Stimulated activated effector memory CD8-positive, alpha-beta T cell treated with anti-CD3 and anti-CD28 coated beads, Interleukin-12 subunit alpha, Interleukin-12 subunit beta, amount 100 ng/mL, for 72 hours (primary cell): ENCODE measurements around the gene DYDC2.

Source experiments
- ATAC-seq: fragments of 150-1000 bp; cut with Tn5 transposase; 2 replicates; pipeline ENCODE4 v1.10.0; 2021
- DNase-seq, 2 donors: peaks; one replicate each; pipeline ENCODE4 v3.0.0; 2021 to 2022; ENCODE audit warnings: low spot score in 2 of 2
- H3K27ac Mint-ChIP-seq: one replicate; pipeline ENCODE4 v1.8.0; 2022; ENCODE audit warnings: mild to moderate bottlenecking, mixed read lengths
- H3K36me3 Mint-ChIP-seq: one replicate; pipeline ENCODE4 v1.8.0; 2022; ENCODE audit warnings: mild to moderate bottlenecking, mixed read lengths
- H3K4me1 Mint-ChIP-seq: one replicate; pipeline ENCODE4 v1.8.0; 2022; ENCODE audit warnings: mixed read lengths
- H3K4me3 Mint-ChIP-seq: one replicate; pipeline ENCODE4 v1.8.0; 2022; ENCODE audit warnings: mild to moderate bottlenecking, mixed read lengths
- H3K9me3 Mint-ChIP-seq: one replicate; pipeline ENCODE4 v1.8.0; 2022; ENCODE audit warnings: mixed read lengths

Gene DYDC2

GRCh38 chr10:80397014-80397413, 40.4 kb downstream of the DYDC2 start:
- ATAC-seq (no peak), DNase-seq (no peak)
- no peaks in the 10 kb centered on the region for H3K4me1 Mint-ChIP-seq
- no peaks in the 10 kb centered on the region for H3K9me3 Mint-ChIP-seq
- no peaks in the 10 kb centered on the region for H3K36me3 Mint-ChIP-seq
- no peak overlapping the region for H3K27ac Mint-ChIP-seq
- no peak overlapping the region for H3K4me3 Mint-ChIP-seq

GRCh38 chr10:80400136-80400804, 43.7 kb downstream of the DYDC2 start:
- Mint-ChIP-seq H3K36me3 (no peaks in the 10 kb centered on the region), H3K4me3 (no peak overlapping the region), H3K9me3 (no peaks in the 10 kb centered on the region), H3K4me1 (no peaks in the 10 kb centered on the region), H3K27ac (no peak overlapping the region)
- DNase-seq (no peak), ATAC-seq (no peak)

- ATAC-seq = no peak
- peaks cover 7% of the 10 kb centered on the region for H3K36me3 Mint-ChIP-seq
- DNase-seq = no peak
- no peaks in the 10 kb centered on the region for H3K9me3 Mint-ChIP-seq
- H3K27ac Mint-ChIP-seq = no peak overlapping the region
- H3K4me1 Mint-ChIP-seq = peaks cover 15% of the 10 kb centered on the region
- no peak overlapping the region for H3K4me3 Mint-ChIP-seq
Measured at GRCh38 chr10:80405035-80405434, 48.5 kb downstream of the DYDC2 start.

GRCh38 chr10:80405626-80406025, 49.0 kb downstream of the DYDC2 start:
- Mint-ChIP-seq H3K27ac (no peak overlapping the region), H3K4me3 (no peak overlapping the region), H3K9me3 (no peaks in the 10 kb centered on the region), H3K4me1 (peaks cover 15% of the 10 kb centered on the region), H3K36me3 (peaks cover 7% of the 10 kb centered on the region)
- ATAC-seq (no peak), DNase-seq (no peak)

GRCh38 chr10:80406204-80406603, 49.6 kb downstream of the DYDC2 start:
- H3K4me1 Mint-ChIP-seq = peaks cover 15% of the 10 kb centered on the region
- no peak overlapping the region for H3K4me3 Mint-ChIP-seq
- no peaks in the 10 kb centered on the region for H3K9me3 Mint-ChIP-seq
- DNase-seq (no peak), ATAC-seq (no peak)
- peaks cover 7% of the 10 kb centered on the region for H3K36me3 Mint-ChIP-seq
- H3K27ac Mint-ChIP-seq = no peak overlapping the region

GRCh38 chr10:80407812-80408241, 51.2 kb downstream of the DYDC2 start:
- peak overlapping the region; percentile 91 for H3K27ac Mint-ChIP-seq
- H3K9me3 Mint-ChIP-seq = no peaks in the 10 kb centered on the region
- peak; percentile 35 to 68 for DNase-seq
- peaks cover 7% of the 10 kb centered on the region for H3K36me3 Mint-ChIP-seq
- peak; percentile 82 for ATAC-seq
- H3K4me3 Mint-ChIP-seq = peak overlapping the region; percentile 90
- peaks cover 21% of the 10 kb centered on the region for H3K4me1 Mint-ChIP-seq

GRCh38 chr10:80408242-80409101, 51.9 kb downstream of the DYDC2 start, which contains the start of gene PRXL2A:
Gene PRXL2A (plus strand): TSS chr10:80408551. CDS start chr10:80420468, 11,917 bp downstream.
- H3K4me1 Mint-ChIP-seq = peaks cover 27% of the 10 kb centered on the region
- H3K27ac Mint-ChIP-seq = peak within 1 kb of the TSS; percentile 91
- H3K4me3 Mint-ChIP-seq = peak within 1 kb of the TSS; percentile 90
- ATAC-seq (peak; percentile 95), DNase-seq (peak; percentile 71 to 88)
- H3K36me3 Mint-ChIP-seq = peaks cover 7% of the 10 kb centered on the region
- H3K9me3 Mint-ChIP-seq = no peaks in the 10 kb centered on the region

- ATAC-seq = no peak
- peaks cover 27% of the 10 kb centered on the region for H3K4me1 Mint-ChIP-seq
- H3K36me3 Mint-ChIP-seq = peaks cover 7% of the 10 kb centered on the region
- H3K4me3 Mint-ChIP-seq = peak overlapping the region; percentile 90
- H3K27ac Mint-ChIP-seq = no peak overlapping the region
- no peaks in the 10 kb centered on the region for H3K9me3 Mint-ChIP-seq
- no peak for DNase-seq
Measured at GRCh38 chr10:80409121-80409520, 52.5 kb downstream of the DYDC2 start.

- peak overlapping the region; percentile 90 for H3K4me3 Mint-ChIP-seq
- peaks cover 7% of the 10 kb centered on the region for H3K36me3 Mint-ChIP-seq
- no peak for DNase-seq
- no peaks in the 10 kb centered on the region for H3K9me3 Mint-ChIP-seq
- ATAC-seq = no peak
- H3K27ac Mint-ChIP-seq = no peak overlapping the region
- H3K4me1 Mint-ChIP-seq = peaks cover 27% of the 10 kb centered on the region
Measured at GRCh38 chr10:80410122-80410521, 53.5 kb downstream of the DYDC2 start.

GRCh38 chr10:80410578-80411145, 54.1 kb downstream of the DYDC2 start:
- H3K9me3 Mint-ChIP-seq = no peaks in the 10 kb centered on the region
- no peak for DNase-seq
- ATAC-seq = no peak
- peaks cover 7% of the 10 kb centered on the region for H3K36me3 Mint-ChIP-seq
- no peak overlapping the region for H3K27ac Mint-ChIP-seq
- H3K4me1 Mint-ChIP-seq = peaks cover 27% of the 10 kb centered on the region
- no peak overlapping the region for H3K4me3 Mint-ChIP-seq

GRCh38 chr10:80411267-80411668, 54.7 kb downstream of the DYDC2 start:
- ATAC-seq (no peak), DNase-seq (no peak)
- Mint-ChIP-seq H3K27ac (no peak overlapping the region), H3K4me3 (no peak overlapping the region), H3K9me3 (no peaks in the 10 kb centered on the region), H3K36me3 (peaks cover 7% of the 10 kb centered on the region), H3K4me1 (peaks cover 27% of the 10 kb centered on the region)

- Mint-ChIP-seq H3K4me1 (peaks cover 27% of the 10 kb centered on the region), H3K36me3 (peaks cover 7% of the 10 kb centered on the region), H3K27ac (no peak overlapping the region), H3K9me3 (no peaks in the 10 kb centered on the region), H3K4me3 (no peak overlapping the region)
- no peak for ATAC-seq
- DNase-seq = no peak
Measured at GRCh38 chr10:80411681-80412220, 55.2 kb downstream of the DYDC2 start.

GRCh38 chr10:80412486-80412885, 55.9 kb downstream of the DYDC2 start:
- Mint-ChIP-seq H3K4me3 (no peak overlapping the region), H3K4me1 (peaks cover 25% of the 10 kb centered on the region), H3K36me3 (peaks cover 6% of the 10 kb centered on the region), H3K9me3 (no peaks in the 10 kb centered on the region), H3K27ac (no peak overlapping the region)
- DNase-seq (no peak), ATAC-seq (no peak)

GRCh38 chr10:80413271-80413996, 56.9 kb downstream of the DYDC2 start:
- H3K4me1 Mint-ChIP-seq = peaks cover 17% of the 10 kb centered on the region
- ATAC-seq (no peak), DNase-seq (no peak)
- H3K4me3 Mint-ChIP-seq = no peak overlapping the region
- peak overlapping the region; percentile 15 for H3K27ac Mint-ChIP-seq
- no peaks in the 10 kb centered on the region for H3K9me3 Mint-ChIP-seq
- no peaks in the 10 kb centered on the region for H3K36me3 Mint-ChIP-seq
